Smooth muscle cell (in vitro differentiated cells): ENCODE measurements around the gene CDC26. TPM values are rescaled to one million over a fixed set of nuclear protein-coding genes. Genes with fewer than 3 reads are reported as not detected.

Source experiments
- DNase-seq: peaks from one replicate; lab custom pipeline; 2025; ENCODE audit not compliant: unreplicated experiment; lab: John Stamatoyannopoulos, UW
- H2AFZ ChIP-seq: fragments of 200-600 bp; sonication (generic); 2 replicates; pipeline ENCODE4 v1.6.0; 2016; ENCODE audit warnings: antibody characterized with exemption, low read depth, mild to moderate bottlenecking
- H3F3A ChIP-seq: fragments of 200-600 bp; sonication (generic); 2 replicates; pipeline ENCODE4 v1.6.0; 2017; ENCODE audit warnings: antibody characterized with exemption, low read depth
- H3K27ac ChIP-seq: fragments of 200-600 bp; sonication (generic); 2 replicates; pipeline ENCODE4 v1.5.1; 2016; ENCODE audit warnings: low read depth, mild to moderate bottlenecking
- H3K27me3 ChIP-seq: fragments of 200-600 bp; sonication (generic); 2 replicates; pipeline ENCODE4 v1.6.1; 2016; ENCODE audit warnings: low read depth, mild to moderate bottlenecking
- H3K36me3 ChIP-seq: fragments of 200-600 bp; sonication (generic); 2 replicates; pipeline ENCODE4 v1.5.1; 2016; ENCODE audit warnings: low read depth
- H3K4me1 ChIP-seq: fragments of 200-600 bp; sonication (generic); 2 replicates; pipeline ENCODE4 v1.5.1; 2016; ENCODE audit warnings: low read depth
- H3K4me2 ChIP-seq: fragments of 200-600 bp; sonication (generic); 2 replicates; pipeline ENCODE4 v1.6.0; 2016; ENCODE audit warnings: mild to moderate bottlenecking
- H3K4me3 ChIP-seq: fragments of 200-600 bp; sonication (generic); 2 replicates; pipeline ENCODE4 v1.5.1; 2016; ENCODE audit warnings: mild to moderate bottlenecking
- H3K79me2 ChIP-seq: fragments of 200-600 bp; sonication (generic); 2 replicates; pipeline ENCODE4 v1.6.0; 2016; ENCODE audit warnings: low read depth, mild to moderate bottlenecking
- H3K9ac ChIP-seq: fragments of 200-600 bp; sonication (generic); 2 replicates; pipeline ENCODE4 v1.6.0; 2016; ENCODE audit warnings: low read depth
- H3K9me3 ChIP-seq: fragments of 200-600 bp; sonication (generic); replicated peaks from 2 replicates; pipeline ENCODE4 v1.5.1; 2016; ENCODE audit warnings: low read depth
- H4K20me1 ChIP-seq: fragments of 200-600 bp; sonication (generic); 2 replicates; pipeline ENCODE4 v1.6.0; 2016; ENCODE audit warnings: low read depth
- WGBS: methylation state at CpG from one replicate; pipeline ENCODE4 v1.1.7; 2016; ENCODE audit warnings: low lambda C conversion rate; 5-methylcytosine and 5-hydroxymethylcytosine counted together
- polyA plus RNA-seq: library from polyadenylated mRNA; unstranded; fragments of >200 nt; fragmentation: Nextera tagmentation; extraction: Ambion mirVana; gene quantifications from 2 replicates; pipeline ENCODE4 v1.2.1, GENCODE V29; 2016
- total RNA-seq: library from RNA; depleted of rRNA; stranded (reverse); fragments of >200 nt; gene quantifications from 2 replicates; pipeline ENCODE4 v1.2.3, GENCODE V29; 2014
- TF ChIP-seq, protein P1 (sequence below): fragments of 200-600 bp; sonication (generic); IDR thresholded peaks from 2 replicates; pipeline ENCODE4 v1.5.1; 2017; ENCODE audit warnings: borderline replicate concordance, mild to moderate bottlenecking, antibody characterized with exemption; ENCODE audit not compliant: insufficient read depth, poor library complexity, severe bottlenecking

Gene CDC26
- total and polyA plus RNA-seq, 2 experiments from 2014 or later, result 49.3 to 59.8 TPM

DNA sequence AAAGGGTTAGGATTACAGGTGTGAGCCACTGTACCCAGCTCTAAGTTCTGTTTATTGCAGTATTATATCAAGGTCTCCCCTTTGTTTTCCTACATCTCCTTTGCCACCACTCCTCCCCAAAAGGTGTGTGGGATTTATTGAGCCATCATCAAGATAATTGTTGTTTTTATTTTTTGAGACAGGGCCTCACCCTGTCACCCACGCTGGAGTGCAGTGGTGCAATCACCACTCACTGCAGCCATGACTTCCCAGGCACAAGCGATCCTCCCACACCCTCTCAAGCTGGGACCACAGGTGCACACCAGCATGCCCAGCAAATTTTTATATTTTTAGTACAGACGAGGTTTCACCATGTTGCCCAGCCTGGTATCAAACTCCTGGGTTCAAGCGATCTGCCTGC is 29.5 kb downstream of the CDC26 start:
- no peak overlapping the region for H3K4me3 ChIP-seq
- no peaks in the 10 kb centered on the region for H3K27me3 ChIP-seq
- no peaks in the 10 kb centered on the region for H3K4me1 ChIP-seq
- peaks cover 50% of the 10 kb centered on the region for H3K79me2 ChIP-seq
- no peaks in the 10 kb centered on the region for H3K36me3 ChIP-seq
- H3F3A ChIP-seq, result no peaks in the 10 kb centered on the region
- no peak overlapping the region for H3K27ac ChIP-seq
- WGBS, result 97% methylated on average over 4 of the region's 4 CpGs
- no peak overlapping the region for H2AFZ ChIP-seq
- H4K20me1 ChIP-seq, result peaks cover 84% of the 10 kb centered on the region
- DNase-seq, result no peak
- no peak overlapping the region for H3K9ac ChIP-seq
- no peaks in the 10 kb centered on the region for H3K9me3 ChIP-seq
- H3K4me2 ChIP-seq, result no peak overlapping the region
- TF ChIP-seq, protein P1, sequence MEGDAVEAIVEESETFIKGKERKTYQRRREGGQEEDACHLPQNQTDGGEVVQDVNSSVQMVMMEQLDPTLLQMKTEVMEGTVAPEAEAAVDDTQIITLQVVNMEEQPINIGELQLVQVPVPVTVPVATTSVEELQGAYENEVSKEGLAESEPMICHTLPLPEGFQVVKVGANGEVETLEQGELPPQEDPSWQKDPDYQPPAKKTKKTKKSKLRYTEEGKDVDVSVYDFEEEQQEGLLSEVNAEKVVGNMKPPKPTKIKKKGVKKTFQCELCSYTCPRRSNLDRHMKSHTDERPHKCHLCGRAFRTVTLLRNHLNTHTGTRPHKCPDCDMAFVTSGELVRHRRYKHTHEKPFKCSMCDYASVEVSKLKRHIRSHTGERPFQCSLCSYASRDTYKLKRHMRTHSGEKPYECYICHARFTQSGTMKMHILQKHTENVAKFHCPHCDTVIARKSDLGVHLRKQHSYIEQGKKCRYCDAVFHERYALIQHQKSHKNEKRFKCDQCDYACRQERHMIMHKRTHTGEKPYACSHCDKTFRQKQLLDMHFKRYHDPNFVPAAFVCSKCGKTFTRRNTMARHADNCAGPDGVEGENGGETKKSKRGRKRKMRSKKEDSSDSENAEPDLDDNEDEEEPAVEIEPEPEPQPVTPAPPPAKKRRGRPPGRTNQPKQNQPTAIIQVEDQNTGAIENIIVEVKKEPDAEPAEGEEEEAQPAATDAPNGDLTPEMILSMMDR, result no peak

DNA sequence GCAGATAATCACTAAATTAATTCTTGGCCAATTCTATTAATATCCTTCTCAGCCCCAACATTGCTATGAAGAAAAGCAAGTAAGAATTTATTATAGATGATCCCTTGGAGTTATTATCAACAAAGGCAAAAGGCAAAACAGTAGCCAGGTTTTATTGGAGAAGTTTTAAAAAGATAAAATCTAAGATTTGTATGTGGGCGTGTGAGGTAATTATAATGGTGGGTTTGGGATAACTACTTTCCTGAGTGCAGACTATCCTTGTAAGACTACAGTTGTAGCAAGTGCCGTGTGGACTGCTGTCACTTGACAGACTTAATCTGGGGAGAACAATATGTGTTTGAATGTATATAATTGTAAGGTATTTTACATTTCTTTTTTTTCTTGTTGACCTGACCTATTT is 30.8 kb downstream of the CDC26 start:
- Histone ChIP-seq H4K20me1 (peaks cover 94% of the 10 kb centered on the region), H3K27me3 (no peaks in the 10 kb centered on the region), H3K4me3 (no peak overlapping the region), H2AFZ (no peak overlapping the region), H3K9ac (no peak overlapping the region), H3F3A (no peaks in the 10 kb centered on the region), H3K4me2 (no peak overlapping the region), H3K79me2 (peaks cover 58% of the 10 kb centered on the region), H3K4me1 (no peaks in the 10 kb centered on the region), H3K36me3 (no peaks in the 10 kb centered on the region), H3K27ac (no peak overlapping the region), H3K9me3 (no peaks in the 10 kb centered on the region)
- no peak for DNase-seq
- WGBS, result 77% methylated on average over 2 of the region's 2 CpGs
- TF ChIP-seq, protein P1, result no peak

DNA sequence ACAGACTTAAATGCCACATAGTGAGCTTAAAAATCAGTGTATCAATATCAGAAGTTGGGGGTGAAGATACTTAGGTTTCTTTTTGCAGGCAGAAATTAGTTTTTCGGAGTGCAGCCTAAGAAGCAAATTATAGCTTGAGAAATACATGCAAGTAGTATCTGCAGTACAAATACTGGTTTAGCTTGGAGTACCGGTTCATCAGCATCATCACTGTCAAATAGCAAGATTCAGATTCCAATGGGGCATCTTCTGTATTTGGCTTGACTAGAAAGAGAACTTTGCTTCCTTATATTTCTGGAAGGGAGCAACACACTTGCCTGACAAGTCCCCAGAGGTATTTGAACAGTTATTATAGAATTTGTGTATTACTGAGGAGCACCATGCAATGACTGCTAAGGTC is 34.2 kb downstream of the CDC26 start:
- WGBS, result 98% methylated on average over 2 of the region's 2 CpGs
- Histone ChIP-seq H3K4me1 (no peaks in the 10 kb centered on the region), H3K36me3 (no peaks in the 10 kb centered on the region), H3K79me2 (peaks cover 60% of the 10 kb centered on the region), H3F3A (no peaks in the 10 kb centered on the region), H2AFZ (no peak overlapping the region), H3K9ac (no peak overlapping the region), H3K4me2 (no peak overlapping the region), H4K20me1 (peaks cover 100% of the 10 kb centered on the region), H3K9me3 (no peaks in the 10 kb centered on the region), H3K27me3 (no peaks in the 10 kb centered on the region), H3K27ac (no peak overlapping the region), H3K4me3 (no peak overlapping the region)
- DNase-seq, result no peak
- TF ChIP-seq, protein P1, result no peak

DNA sequence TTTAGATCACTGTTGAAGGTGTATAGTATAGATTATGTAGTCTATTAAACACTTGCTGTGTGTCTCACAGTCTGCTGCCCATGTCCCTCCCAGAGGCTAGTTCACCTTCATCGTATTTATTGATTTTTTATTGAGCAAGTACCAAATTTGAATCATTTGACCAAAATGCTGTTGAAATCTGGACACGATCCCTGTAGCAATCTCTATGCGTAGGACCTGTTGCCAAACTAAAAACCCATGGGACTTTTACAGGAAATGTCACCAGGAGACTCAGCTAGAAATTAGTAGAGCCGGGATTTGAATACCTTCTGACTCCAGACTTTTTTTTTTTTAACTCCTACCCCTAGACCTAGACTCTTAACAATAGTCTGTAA is 36.5 kb downstream of the CDC26 start:
- H3K4me2 ChIP-seq, result no peak overlapping the region
- no peaks in the 10 kb centered on the region for H3K9me3 ChIP-seq
- H3K27me3 ChIP-seq, result no peaks in the 10 kb centered on the region
- H2AFZ ChIP-seq, result no peak overlapping the region
- no peaks in the 10 kb centered on the region for H3K36me3 ChIP-seq
- H3K4me1 ChIP-seq, result no peaks in the 10 kb centered on the region
- TF ChIP-seq, protein P1, result no peak
- WGBS, result 91% methylated on average over 4 of the region's 4 CpGs
- peaks cover 53% of the 10 kb centered on the region for H3K79me2 ChIP-seq
- H3K4me3 ChIP-seq, result no peak overlapping the region
- DNase-seq, result no peak
- H3F3A ChIP-seq, result no peaks in the 10 kb centered on the region
- H4K20me1 ChIP-seq, result peaks cover 100% of the 10 kb centered on the region
- H3K9ac ChIP-seq, result no peak overlapping the region
- no peak overlapping the region for H3K27ac ChIP-seq
